ENCODE measurements around the gene CIDEA.

DNA sequence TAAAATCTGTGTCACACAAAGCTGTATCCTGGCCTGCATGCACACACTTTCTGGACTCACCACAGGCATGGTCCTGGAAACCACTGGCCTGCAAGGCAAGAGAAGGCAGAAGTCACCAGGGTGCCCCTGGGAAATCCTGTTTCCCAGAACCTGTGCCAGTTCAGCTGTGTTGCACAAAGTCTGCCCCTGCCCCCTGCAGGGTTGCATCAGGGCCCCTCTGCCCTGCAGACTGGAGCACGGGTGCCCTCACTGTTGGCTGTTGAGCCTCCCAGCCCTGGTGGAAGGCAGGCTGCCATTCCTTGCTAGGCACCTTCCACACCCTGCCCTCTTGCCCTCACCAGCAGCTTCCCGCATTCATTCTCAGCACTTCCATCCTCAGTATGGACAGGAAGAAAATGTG lies 35.9 kb downstream of the CIDEA start:
- TF ChIP-seq, protein P1, sequence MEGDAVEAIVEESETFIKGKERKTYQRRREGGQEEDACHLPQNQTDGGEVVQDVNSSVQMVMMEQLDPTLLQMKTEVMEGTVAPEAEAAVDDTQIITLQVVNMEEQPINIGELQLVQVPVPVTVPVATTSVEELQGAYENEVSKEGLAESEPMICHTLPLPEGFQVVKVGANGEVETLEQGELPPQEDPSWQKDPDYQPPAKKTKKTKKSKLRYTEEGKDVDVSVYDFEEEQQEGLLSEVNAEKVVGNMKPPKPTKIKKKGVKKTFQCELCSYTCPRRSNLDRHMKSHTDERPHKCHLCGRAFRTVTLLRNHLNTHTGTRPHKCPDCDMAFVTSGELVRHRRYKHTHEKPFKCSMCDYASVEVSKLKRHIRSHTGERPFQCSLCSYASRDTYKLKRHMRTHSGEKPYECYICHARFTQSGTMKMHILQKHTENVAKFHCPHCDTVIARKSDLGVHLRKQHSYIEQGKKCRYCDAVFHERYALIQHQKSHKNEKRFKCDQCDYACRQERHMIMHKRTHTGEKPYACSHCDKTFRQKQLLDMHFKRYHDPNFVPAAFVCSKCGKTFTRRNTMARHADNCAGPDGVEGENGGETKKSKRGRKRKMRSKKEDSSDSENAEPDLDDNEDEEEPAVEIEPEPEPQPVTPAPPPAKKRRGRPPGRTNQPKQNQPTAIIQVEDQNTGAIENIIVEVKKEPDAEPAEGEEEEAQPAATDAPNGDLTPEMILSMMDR (IDR thresholded peaks at IDR 0.05; ENCODE audit: low read depth, low read length), result no peak
- no peak for TF ChIP-seq EZH2phosphoT487 (IDR thresholded peaks at IDR 0.05; ENCODE audit: low read depth)

All from OCI-LY3 (cell line).